Measurements from ENCODE around the gene ZNF782. TPM values are rescaled to one million over a fixed set of nuclear protein-coding genes. Genes with fewer than 3 reads are reported as not detected.
"Not testable (repeated sequence)": the region's sequence is repeated elsewhere in the genome, so short reads cannot be mapped to it uniquely, and the experiment has no call there.

Gene ZNF782
- total and polyA plus RNA-seq, 2 experiments from 2014 or later, result 4.0 to 10.7 TPM

- peaks cover 6% of the 10 kb centered on the region for H3K36me3 ChIP-seq (replicated peaks; ENCODE audit: insufficient read depth, low read depth)
- 89% methylated on average over 2 of the region's 2 CpGs for WGBS (ENCODE audit: low lambda C conversion rate, missing lambda C conversion rate)
Measured at GRCh38 chr9:96844040-96844439, 10.3 kb downstream of the ZNF782 start.

DNA sequence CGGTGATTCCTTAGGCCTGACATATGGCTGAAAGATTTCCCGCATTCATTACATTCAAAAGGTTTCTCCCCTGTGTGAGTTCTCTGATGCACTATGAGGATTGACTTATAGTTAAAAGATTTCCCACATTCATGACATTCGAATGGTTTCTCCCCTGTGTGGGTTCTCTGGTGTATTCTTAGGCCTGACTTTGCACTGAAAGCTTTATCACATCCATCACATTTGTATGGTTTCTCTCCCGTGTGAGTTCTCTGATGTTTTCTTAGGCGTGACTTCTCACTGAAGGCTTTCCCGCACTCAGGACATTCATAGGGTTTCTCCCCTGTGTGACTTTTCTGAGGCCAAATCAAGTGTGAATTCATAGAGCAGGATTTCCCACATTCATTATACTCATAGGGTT is 35.8 kb downstream of the ZNF782 start:
- no peaks in the 10 kb centered on the region for H4K20me1 ChIP-seq (ENCODE audit: insufficient read depth, poor library complexity, severe bottlenecking)
- no peak overlapping the region for H3K27ac ChIP-seq
- no peaks in the 10 kb centered on the region for H3K79me2 ChIP-seq
- H3K27me3 ChIP-seq, result no peaks in the 10 kb centered on the region
- no peaks in the 10 kb centered on the region for H3K4me1 ChIP-seq (ENCODE audit: insufficient read depth)
- 98% methylated on average over 6 of the region's 6 CpGs for WGBS (ENCODE audit: low lambda C conversion rate, missing lambda C conversion rate)
- no peak overlapping the region for H3K4me3 ChIP-seq
- TF ChIP-seq, protein P1, sequence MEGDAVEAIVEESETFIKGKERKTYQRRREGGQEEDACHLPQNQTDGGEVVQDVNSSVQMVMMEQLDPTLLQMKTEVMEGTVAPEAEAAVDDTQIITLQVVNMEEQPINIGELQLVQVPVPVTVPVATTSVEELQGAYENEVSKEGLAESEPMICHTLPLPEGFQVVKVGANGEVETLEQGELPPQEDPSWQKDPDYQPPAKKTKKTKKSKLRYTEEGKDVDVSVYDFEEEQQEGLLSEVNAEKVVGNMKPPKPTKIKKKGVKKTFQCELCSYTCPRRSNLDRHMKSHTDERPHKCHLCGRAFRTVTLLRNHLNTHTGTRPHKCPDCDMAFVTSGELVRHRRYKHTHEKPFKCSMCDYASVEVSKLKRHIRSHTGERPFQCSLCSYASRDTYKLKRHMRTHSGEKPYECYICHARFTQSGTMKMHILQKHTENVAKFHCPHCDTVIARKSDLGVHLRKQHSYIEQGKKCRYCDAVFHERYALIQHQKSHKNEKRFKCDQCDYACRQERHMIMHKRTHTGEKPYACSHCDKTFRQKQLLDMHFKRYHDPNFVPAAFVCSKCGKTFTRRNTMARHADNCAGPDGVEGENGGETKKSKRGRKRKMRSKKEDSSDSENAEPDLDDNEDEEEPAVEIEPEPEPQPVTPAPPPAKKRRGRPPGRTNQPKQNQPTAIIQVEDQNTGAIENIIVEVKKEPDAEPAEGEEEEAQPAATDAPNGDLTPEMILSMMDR (IDR thresholded peaks at IDR 0.05; ENCODE audit: poor library complexity), result no peak
- no peak for TF ChIP-seq EZH2phosphoT487 (IDR thresholded peaks at IDR 0.05; ENCODE audit: low read depth, severe bottlenecking, unreplicated experiment)
- no peak for TF ChIP-seq EZH2 (IDR thresholded peaks at IDR 0.05; ENCODE audit: borderline replicate concordance)
- H3K4me2 ChIP-seq, result no peak overlapping the region
- H2AFZ ChIP-seq, result no peak overlapping the region
- peaks cover 10% of the 10 kb centered on the region for H3K36me3 ChIP-seq (replicated peaks; ENCODE audit: insufficient read depth, low read depth)
- H3K9me3 ChIP-seq (ENCODE audit: low read depth), result peaks cover 80% of the 10 kb centered on the region
- no peak for DNase-seq (ENCODE audit: low spot score)
- H3K9me2 ChIP-seq (replicated peaks; ENCODE audit: insufficient read depth), result no peaks in the 10 kb centered on the region

More at GRCh38 chr9:96844040-96844439, 10.3 kb downstream of the ZNF782 start:
- no peaks in the 10 kb centered on the region for H3K9me2 ChIP-seq (replicated peaks; ENCODE audit: insufficient read depth)
- no peak overlapping the region for H2AFZ ChIP-seq
- no peak overlapping the region for H3K27ac ChIP-seq
- peaks cover 27% of the 10 kb centered on the region for H3K9me3 ChIP-seq (ENCODE audit: low read depth)
- no peak overlapping the region for H3K4me2 ChIP-seq
- TF ChIP-seq EZH2phosphoT487 (IDR thresholded peaks at IDR 0.05; ENCODE audit: low read depth, severe bottlenecking, unreplicated experiment) (no peak), EZH2 (IDR thresholded peaks at IDR 0.05; ENCODE audit: borderline replicate concordance) (no peak)
- TF ChIP-seq, protein P1 (IDR thresholded peaks at IDR 0.05; ENCODE audit: poor library complexity), result no peak
- no peak for DNase-seq (ENCODE audit: low spot score)
- no peaks in the 10 kb centered on the region for H3K27me3 ChIP-seq
- no peaks in the 10 kb centered on the region for H3K4me1 ChIP-seq (ENCODE audit: insufficient read depth)
- H3K79me2 ChIP-seq, result peaks cover 60% of the 10 kb centered on the region
- H3K4me3 ChIP-seq, result no peak overlapping the region
- H4K20me1 ChIP-seq (ENCODE audit: insufficient read depth, poor library complexity, severe bottlenecking), result no peaks in the 10 kb centered on the region

DNA sequence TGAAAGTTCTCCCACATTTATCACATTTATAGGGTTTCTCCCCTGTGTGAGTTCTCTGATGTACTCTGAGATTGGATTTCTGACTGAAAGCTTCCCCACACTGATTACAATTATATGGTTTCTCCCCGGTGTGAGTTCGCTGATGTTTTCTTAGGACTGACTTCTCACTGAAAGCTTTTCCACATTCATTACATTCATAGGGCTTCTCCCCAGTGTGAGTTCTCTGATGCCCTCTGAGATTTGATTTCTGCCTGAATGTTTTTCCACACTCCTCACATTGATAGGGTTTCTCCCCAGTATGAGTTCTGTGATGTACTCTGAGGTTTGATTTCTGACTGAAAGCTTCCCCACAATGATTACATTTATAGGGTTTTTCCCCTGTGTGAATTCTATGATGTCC is 36.3 kb downstream of the ZNF782 start:
- 93% methylated on average over 2 of the region's 2 CpGs for WGBS (ENCODE audit: low lambda C conversion rate, missing lambda C conversion rate)
- Histone ChIP-seq H3K4me3 (no peak overlapping the region), H3K79me2 (no peaks in the 10 kb centered on the region), H2AFZ (no peak overlapping the region), H3K9me3 (ENCODE audit: low read depth) (peaks cover 74% of the 10 kb centered on the region), H4K20me1 (ENCODE audit: insufficient read depth, poor library complexity, severe bottlenecking) (no peaks in the 10 kb centered on the region), H3K4me1 (ENCODE audit: insufficient read depth) (no peaks in the 10 kb centered on the region), H3K36me3 (replicated peaks; ENCODE audit: insufficient read depth, low read depth) (peaks cover 10% of the 10 kb centered on the region), H3K4me2 (no peak overlapping the region), H3K9me2 (replicated peaks; ENCODE audit: insufficient read depth) (no peaks in the 10 kb centered on the region), H3K27ac (no peak overlapping the region), H3K27me3 (no peaks in the 10 kb centered on the region)
- no peak for DNase-seq (ENCODE audit: low spot score)
- TF ChIP-seq EZH2 (IDR thresholded peaks at IDR 0.05; ENCODE audit: borderline replicate concordance), result no peak

DNA sequence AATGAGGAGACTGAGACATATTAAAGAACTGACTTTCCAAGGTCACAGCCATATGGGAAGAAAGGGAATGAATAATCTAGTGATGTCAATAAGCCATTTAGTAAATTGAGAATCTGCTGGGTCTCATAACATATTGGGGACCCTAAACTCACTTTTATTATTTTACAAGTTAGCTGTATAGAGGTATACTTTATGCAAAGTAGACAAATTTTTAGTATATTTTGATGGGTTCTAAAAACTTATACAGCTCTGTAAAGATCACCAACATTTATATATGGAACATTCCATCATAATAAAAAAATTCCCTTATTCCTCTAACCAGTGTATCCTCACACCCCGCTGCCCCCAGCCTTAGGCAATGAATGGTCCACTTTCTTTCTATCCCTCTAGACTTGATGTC is 40.7 kb downstream of the ZNF782 start:
- H4K20me1 ChIP-seq (ENCODE audit: insufficient read depth, poor library complexity, severe bottlenecking), result no peaks in the 10 kb centered on the region
- H3K27me3 ChIP-seq, result no peaks in the 10 kb centered on the region
- no peak overlapping the region for H3K4me2 ChIP-seq
- peaks cover 46% of the 10 kb centered on the region for H3K9me3 ChIP-seq (ENCODE audit: low read depth)
- H3K79me2 ChIP-seq, result no peaks in the 10 kb centered on the region
- H3K4me1 ChIP-seq (ENCODE audit: insufficient read depth), result no peaks in the 10 kb centered on the region
- no peaks in the 10 kb centered on the region for H3K36me3 ChIP-seq (replicated peaks; ENCODE audit: insufficient read depth, low read depth)
- 100% methylated on average over 1 of the region's 1 CpG for WGBS (ENCODE audit: low lambda C conversion rate, missing lambda C conversion rate)
- H2AFZ ChIP-seq, result no peak overlapping the region
- TF ChIP-seq EZH2 (IDR thresholded peaks at IDR 0.05; ENCODE audit: borderline replicate concordance), result no peak
- TF ChIP-seq, protein P1 (IDR thresholded peaks at IDR 0.05; ENCODE audit: poor library complexity), result no peak
- TF ChIP-seq EZH2phosphoT487 (IDR thresholded peaks at IDR 0.05; ENCODE audit: low read depth, severe bottlenecking, unreplicated experiment), result no peak
- H3K9me2 ChIP-seq (replicated peaks; ENCODE audit: insufficient read depth), result no peaks in the 10 kb centered on the region
- no peak overlapping the region for H3K27ac ChIP-seq
- no peak for DNase-seq (ENCODE audit: low spot score)
- no peak overlapping the region for H3K4me3 ChIP-seq

- H3K9me3 ChIP-seq (ENCODE audit: low read depth), result peaks cover 22% of the 10 kb centered on the region
- 100% methylated on average over 2 of the region's 2 CpGs for WGBS (ENCODE audit: low lambda C conversion rate, missing lambda C conversion rate)
Measured at GRCh38 chr9:96798959-96799358, 55.4 kb downstream of the ZNF782 start.

More at GRCh38 chr9:96798959-96799358, 55.4 kb downstream of the ZNF782 start:
- not testable (repeated sequence) for H3K27me3 ChIP-seq; H2AFZ ChIP-seq; H3K36me3 ChIP-seq (replicated peaks; ENCODE audit: insufficient read depth, low read depth); DNase-seq (ENCODE audit: low spot score); H3K4me1 ChIP-seq (ENCODE audit: insufficient read depth); H3K79me2 ChIP-seq; H4K20me1 ChIP-seq (ENCODE audit: insufficient read depth, poor library complexity, severe bottlenecking); H3K4me2 ChIP-seq; H3K27ac ChIP-seq; H3K4me3 ChIP-seq; H3K9me2 ChIP-seq (replicated peaks; ENCODE audit: insufficient read depth)
